Hepatocyte (in vitro differentiated cells): Measurements from ENCODE around the gene THUMPD3. TPM values are rescaled to one million over a fixed set of nuclear protein-coding genes. Genes with fewer than 3 reads are reported as not detected.

Experiments used
- DNase-seq: peaks from one replicate; pipeline ENCODE4 v3.0.0-alpha.2; 2016; ENCODE audit warnings: low spot score
- H2AFZ ChIP-seq: fragments of 200-600 bp; sonication (generic); 2 replicates; pipeline ENCODE4 v1.6.0; 2016; ENCODE audit warnings: antibody characterized with exemption, mild to moderate bottlenecking
- H3K27ac ChIP-seq: fragments of 200-600 bp; sonication (generic); 2 replicates; pipeline ENCODE4 v1.5.1; 2016; ENCODE audit warnings: mild to moderate bottlenecking
- H3K27me3 ChIP-seq: fragments of 200-600 bp; sonication (generic); 2 replicates; pipeline ENCODE4 v1.6.1; 2016
- H3K36me3 ChIP-seq: fragments of 200-600 bp; sonication (generic); replicated peaks from 2 replicates; pipeline ENCODE4 v1.5.1; 2016; ENCODE audit warnings: low read depth; ENCODE audit not compliant: insufficient read depth
- H3K4me1 ChIP-seq: fragments of 200-600 bp; sonication (generic); 2 replicates; pipeline ENCODE4 v1.5.1; 2016; ENCODE audit warnings: mild to moderate bottlenecking, moderate library complexity; ENCODE audit not compliant: insufficient read depth
- H3K4me2 ChIP-seq: fragments of 200-600 bp; sonication (generic); 2 replicates; pipeline ENCODE4 v1.6.0; 2016
- H3K4me3 ChIP-seq: fragments of 200-600 bp; sonication (generic); 2 replicates; pipeline ENCODE4 v1.5.1; 2016; ENCODE audit warnings: mild to moderate bottlenecking
- H3K79me2 ChIP-seq: fragments of 200-600 bp; sonication (generic); 2 replicates; pipeline ENCODE4 v1.6.0; 2017; ENCODE audit warnings: mild to moderate bottlenecking
- H3K9me2 ChIP-seq: fragments of 200-600 bp; sonication (generic); replicated peaks from 2 replicates; pipeline ENCODE4 v1.6.0; 2017; ENCODE audit warnings: mild to moderate bottlenecking; ENCODE audit not compliant: insufficient read depth
- H3K9me3 ChIP-seq: fragments of 200-600 bp; sonication (generic); 2 replicates; pipeline ENCODE4 v1.5.1; 2016; ENCODE audit warnings: low read depth, mild to moderate bottlenecking
- H4K20me1 ChIP-seq: fragments of 200-600 bp; sonication (generic); 2 replicates; pipeline ENCODE4 v1.6.0; 2016; ENCODE audit warnings: mild to moderate bottlenecking; ENCODE audit not compliant: insufficient read depth, poor library complexity, severe bottlenecking
- CTCF ChIP-seq: fragments of 200-600 bp; sonication (generic); IDR thresholded peaks from 2 replicates; pipeline ENCODE4 v1.5.1; 2016; ENCODE audit warnings: antibody characterized with exemption, mild to moderate bottlenecking; ENCODE audit not compliant: poor library complexity
- EZH2 ChIP-seq: fragments of 200-600 bp; sonication (generic); IDR thresholded peaks from 2 replicates; pipeline ENCODE4 v1.6.1; 2016; ENCODE audit warnings: antibody characterized with exemption, mild to moderate bottlenecking, borderline replicate concordance
- EZH2phosphoT487 ChIP-seq: fragments of 200-600 bp; sonication (generic); IDR thresholded peaks from one replicate; pipeline ENCODE4 v1.6.1; 2018; ENCODE audit warnings: antibody characterized with exemption, mild to moderate bottlenecking, low read depth, moderate library complexity; ENCODE audit not compliant: unreplicated experiment, severe bottlenecking
- WGBS: methylation state at CpG from one replicate; pipeline ENCODE4 v1.1.6; 2016; ENCODE audit warnings: low lambda C conversion rate; ENCODE audit errors: missing lambda C conversion rate; 5-methylcytosine and 5-hydroxymethylcytosine counted together
- polyA plus RNA-seq: library from polyadenylated mRNA; unstranded; fragments of >200 nt; fragmentation: Nextera tagmentation; extraction: Ambion mirVana; gene quantifications from 2 replicates; pipeline ENCODE4 v1.2.1, GENCODE V29; 2016
- total RNA-seq: library from RNA; depleted of rRNA; stranded (reverse); fragments of >200 nt; gene quantifications from 2 replicates; pipeline ENCODE4 v1.2.3, GENCODE V29; 2014

The THUMPD3 gene
- total and polyA plus RNA-seq, 2 experiments from 2014 or later: 17.3 to 22.7 TPM

GRCh38 chr3:9411302-9411701 lies 48.4 kb downstream of the THUMPD3 start:
- H3K4me3 ChIP-seq: no peak overlapping the region
- no peak overlapping the region for H3K27ac ChIP-seq
- H3K9me3 ChIP-seq: no peaks in the 10 kb centered on the region
- H4K20me1 ChIP-seq: peaks cover 100% of the 10 kb centered on the region
- no peaks in the 10 kb centered on the region for H3K9me2 ChIP-seq
- DNase-seq: no peak
- peaks cover 100% of the 10 kb centered on the region for H3K79me2 ChIP-seq
- H3K4me1 ChIP-seq: no peaks in the 10 kb centered on the region
- no peak overlapping the region for H3K4me2 ChIP-seq
- H3K36me3 ChIP-seq: no peaks in the 10 kb centered on the region
- 100% methylated on average over 1 of the region's 1 CpG for WGBS
- no peak overlapping the region for H2AFZ ChIP-seq
- TF ChIP-seq EZH2phosphoT487 (no peak), CTCF (no peak), EZH2 (no peak)
- no peaks in the 10 kb centered on the region for H3K27me3 ChIP-seq

- H3K9me2 ChIP-seq: no peaks in the 10 kb centered on the region
- TF ChIP-seq EZH2phosphoT487 (no peak), CTCF (no peak), EZH2 (no peak)
- H3K79me2 ChIP-seq: peaks cover 100% of the 10 kb centered on the region
- no peak overlapping the region for H3K27ac ChIP-seq
- H3K27me3 ChIP-seq: no peaks in the 10 kb centered on the region
- no peak overlapping the region for H3K4me3 ChIP-seq
- no peak overlapping the region for H2AFZ ChIP-seq
- H3K4me2 ChIP-seq: no peak overlapping the region
- no peaks in the 10 kb centered on the region for H3K4me1 ChIP-seq
- H3K9me3 ChIP-seq: no peaks in the 10 kb centered on the region
- no peak for DNase-seq
- H3K36me3 ChIP-seq: no peaks in the 10 kb centered on the region
- H4K20me1 ChIP-seq: peaks cover 100% of the 10 kb centered on the region
- no CpG with 5 or more reads among the region's 1 CpG for WGBS
These were observed 49.4 kb downstream of the THUMPD3 start for GRCh38 chr3:9412293-9412692.

- Histone ChIP-seq H3K9me3 (no peaks in the 10 kb centered on the region), H3K27ac (no peak overlapping the region), H3K27me3 (no peaks in the 10 kb centered on the region), H3K4me1 (no peaks in the 10 kb centered on the region), H3K79me2 (peaks cover 100% of the 10 kb centered on the region), H2AFZ (no peak overlapping the region), H3K9me2 (no peaks in the 10 kb centered on the region), H3K4me2 (no peak overlapping the region), H3K36me3 (no peaks in the 10 kb centered on the region), H4K20me1 (peaks cover 100% of the 10 kb centered on the region), H3K4me3 (no peak overlapping the region)
- DNase-seq: no peak
- TF ChIP-seq EZH2phosphoT487: no peak
- no peak for TF ChIP-seq CTCF
- no peak for TF ChIP-seq EZH2
These were observed 52.0 kb downstream of the THUMPD3 start for GRCh38 chr3:9414826-9415225.

GRCh38 chr3:9415485-9416138 lies 52.8 kb downstream of the THUMPD3 start:
- Histone ChIP-seq H3K4me2 (no peak overlapping the region), H4K20me1 (peaks cover 100% of the 10 kb centered on the region), H3K9me3 (no peaks in the 10 kb centered on the region), H3K4me3 (no peak overlapping the region), H3K27me3 (no peaks in the 10 kb centered on the region), H3K79me2 (peaks cover 100% of the 10 kb centered on the region), H3K4me1 (no peaks in the 10 kb centered on the region), H3K27ac (no peak overlapping the region), H3K9me2 (no peaks in the 10 kb centered on the region), H2AFZ (no peak overlapping the region), H3K36me3 (no peaks in the 10 kb centered on the region)
- TF ChIP-seq EZH2: no peak
- TF ChIP-seq EZH2phosphoT487: no peak
- TF ChIP-seq CTCF: no peak
- no peak for DNase-seq
- 95% methylated on average over 6 of the region's 6 CpGs for WGBS
